ENCODE measurements around the gene GALNT8. TPM values are rescaled to one million over a fixed set of nuclear protein-coding genes. Genes with fewer than 3 reads are reported as not detected.
A peak's percentile ranks its signal among the peaks of the same experiment; 100 is the strongest.

GALNT8 gene
- total RNA-seq, 1 experiment from 2014 or later = 5.4 TPM

DNA sequence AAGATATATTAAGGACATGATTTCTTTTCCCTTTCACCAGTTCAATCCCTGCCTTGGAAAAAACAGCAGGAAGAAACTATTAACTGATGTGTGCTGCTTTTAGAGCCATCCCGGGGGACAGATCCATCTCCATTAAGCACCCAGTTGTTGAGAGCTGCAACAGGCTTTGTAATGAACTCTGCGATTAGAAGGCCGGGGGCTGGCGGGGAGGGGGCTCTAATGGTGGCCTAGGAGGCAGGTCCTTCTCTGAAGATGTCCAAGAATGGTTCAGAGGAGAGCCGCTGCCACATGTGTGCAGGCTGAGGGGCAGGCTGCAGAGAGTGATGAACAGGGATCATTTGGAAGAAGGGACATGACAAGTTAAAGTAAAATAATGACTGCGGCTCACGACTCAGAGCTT, 67.8 kb downstream of the GALNT8 start:
- no peak overlapping the region for H2BK5ac ChIP-seq (ENCODE audit: insufficient read length, low read length)
- no CpG with 5 or more reads among the region's 7 CpGs for WGBS (ENCODE audit: extremely low coverage, insufficient read length, low lambda C conversion rate)
- no peak overlapping the region for H4K91ac ChIP-seq (ENCODE audit: insufficient read length, low read depth, low read length)
- no peak overlapping the region for H2BK20ac ChIP-seq (ENCODE audit: low read depth, low read length, poor library complexity, severe bottlenecking)
- Mint-ChIP-seq H3K27me3 (ENCODE audit: low read depth) (no peaks in the 10 kb centered on the region; the same call in 1 of the 2 replicates), H3K4me3 (no peak overlapping the region), H3K27ac (peak overlapping the region in 2 of 3 experiments; percentile 41 to 81; a peak in 2 of 7 replicates), H3K4me1 (no peaks in the 10 kb centered on the region), H3K9me3 (peaks cover 8 to 11% of the 10 kb centered on the region in 2 experiments; a peak in 3 of 5 replicates), H3K36me3 (ENCODE audit: insufficient read depth in 1 of 3, low read depth in 3 of 3) (peaks cover 5 to 10% (median 7%) of the 10 kb centered on the region in 3 experiments; a peak in 5 of 7 replicates)
- no peak overlapping the region for H2BK12ac ChIP-seq (ENCODE audit: insufficient read length, low read depth, low read length)
- H3K79me2 ChIP-seq (ENCODE audit: insufficient read depth, low read length) = no peaks in the 10 kb centered on the region
- H3K27me3 ChIP-seq (ENCODE audit: insufficient read depth, low read length) = no peaks in the 10 kb centered on the region
- H2BK15ac ChIP-seq (ENCODE audit: low read depth, low read length) = no peak overlapping the region
- no peak overlapping the region for H3K27ac ChIP-seq (ENCODE audit: insufficient read length, low read depth, low read length)
- no peak overlapping the region for H3K4me2 ChIP-seq (ENCODE audit: insufficient read depth, insufficient read length, low read length)
- no peak overlapping the region for H2BK120ac ChIP-seq (ENCODE audit: low read depth, low read length, poor library complexity, severe bottlenecking)
- TF ChIP-seq, protein P1, sequence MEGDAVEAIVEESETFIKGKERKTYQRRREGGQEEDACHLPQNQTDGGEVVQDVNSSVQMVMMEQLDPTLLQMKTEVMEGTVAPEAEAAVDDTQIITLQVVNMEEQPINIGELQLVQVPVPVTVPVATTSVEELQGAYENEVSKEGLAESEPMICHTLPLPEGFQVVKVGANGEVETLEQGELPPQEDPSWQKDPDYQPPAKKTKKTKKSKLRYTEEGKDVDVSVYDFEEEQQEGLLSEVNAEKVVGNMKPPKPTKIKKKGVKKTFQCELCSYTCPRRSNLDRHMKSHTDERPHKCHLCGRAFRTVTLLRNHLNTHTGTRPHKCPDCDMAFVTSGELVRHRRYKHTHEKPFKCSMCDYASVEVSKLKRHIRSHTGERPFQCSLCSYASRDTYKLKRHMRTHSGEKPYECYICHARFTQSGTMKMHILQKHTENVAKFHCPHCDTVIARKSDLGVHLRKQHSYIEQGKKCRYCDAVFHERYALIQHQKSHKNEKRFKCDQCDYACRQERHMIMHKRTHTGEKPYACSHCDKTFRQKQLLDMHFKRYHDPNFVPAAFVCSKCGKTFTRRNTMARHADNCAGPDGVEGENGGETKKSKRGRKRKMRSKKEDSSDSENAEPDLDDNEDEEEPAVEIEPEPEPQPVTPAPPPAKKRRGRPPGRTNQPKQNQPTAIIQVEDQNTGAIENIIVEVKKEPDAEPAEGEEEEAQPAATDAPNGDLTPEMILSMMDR (conservative IDR thresholded peaks at IDR 0.05) = no peak
- H2AK5ac ChIP-seq (ENCODE audit: insufficient read length, low read length) = no peak overlapping the region
- no peak overlapping the region for H2AFZ ChIP-seq (ENCODE audit: low read length)
- H3K56ac ChIP-seq (ENCODE audit: insufficient read length, low read depth, low read length) = no peak overlapping the region
- H4K8ac ChIP-seq (replicated peaks; ENCODE audit: insufficient read length, low read depth, low read length) = no peak overlapping the region
- no peak overlapping the region for H3K4ac ChIP-seq (ENCODE audit: low read depth, low read length)
- no peaks in the 10 kb centered on the region for H4K20me1 ChIP-seq (ENCODE audit: control insufficient read depth, insufficient read depth, insufficient read length)
- H3K14ac ChIP-seq (ENCODE audit: insufficient read depth, low read length) = no peak overlapping the region
- H3K23ac ChIP-seq (ENCODE audit: insufficient read length, low read depth, low read length) = no peak overlapping the region
- no peaks in the 10 kb centered on the region for H3K79me1 ChIP-seq (ENCODE audit: insufficient read depth, low read depth, low read length, poor library complexity, severe bottlenecking)
- peak; percentile 21 for DNase-seq
- H3T11ph ChIP-seq (ENCODE audit: low read length) = no peak overlapping the region
- no peak overlapping the region for H3K9ac ChIP-seq (ENCODE audit: extremely low read depth, insufficient read length, low read length)
- no peak overlapping the region for H3K18ac ChIP-seq (ENCODE audit: insufficient read length, low read depth, low read length)
- no peaks in the 10 kb centered on the region for H3K9me3 ChIP-seq (ENCODE audit: control insufficient read depth, low read depth, low read length)
- no peak overlapping the region for H4K5ac ChIP-seq (ENCODE audit: insufficient read length, low read depth, low read length)
- H3K23me2 ChIP-seq (ENCODE audit: insufficient read length, low read depth, low read length, poor library complexity, severe bottlenecking) = no peaks in the 10 kb centered on the region
- no peaks in the 10 kb centered on the region for H3K4me1 ChIP-seq (ENCODE audit: insufficient read depth, low read length)

Measured in H9 (cell line).